GM10266 (cell line): Measurements from ENCODE around the gene ARID4B.
A peak's percentile ranks its signal among the peaks of the same experiment; 100 is the strongest.

Source experiments
- DNase-seq: peaks from one replicate; pipeline ENCODE4 v3.0.0; 2012; ENCODE audit errors: extremely low spot score
- TF ChIP-seq, protein P1 (sequence below): IDR thresholded peaks from 2 replicates; pipeline ENCODE4 v1.5.1; 2012; ENCODE audit warnings: mild to moderate bottlenecking, low read depth; ENCODE audit not compliant: control insufficient read depth, insufficient read depth; ENCODE audit errors: missing control alignments

Gene ARID4B

DNA sequence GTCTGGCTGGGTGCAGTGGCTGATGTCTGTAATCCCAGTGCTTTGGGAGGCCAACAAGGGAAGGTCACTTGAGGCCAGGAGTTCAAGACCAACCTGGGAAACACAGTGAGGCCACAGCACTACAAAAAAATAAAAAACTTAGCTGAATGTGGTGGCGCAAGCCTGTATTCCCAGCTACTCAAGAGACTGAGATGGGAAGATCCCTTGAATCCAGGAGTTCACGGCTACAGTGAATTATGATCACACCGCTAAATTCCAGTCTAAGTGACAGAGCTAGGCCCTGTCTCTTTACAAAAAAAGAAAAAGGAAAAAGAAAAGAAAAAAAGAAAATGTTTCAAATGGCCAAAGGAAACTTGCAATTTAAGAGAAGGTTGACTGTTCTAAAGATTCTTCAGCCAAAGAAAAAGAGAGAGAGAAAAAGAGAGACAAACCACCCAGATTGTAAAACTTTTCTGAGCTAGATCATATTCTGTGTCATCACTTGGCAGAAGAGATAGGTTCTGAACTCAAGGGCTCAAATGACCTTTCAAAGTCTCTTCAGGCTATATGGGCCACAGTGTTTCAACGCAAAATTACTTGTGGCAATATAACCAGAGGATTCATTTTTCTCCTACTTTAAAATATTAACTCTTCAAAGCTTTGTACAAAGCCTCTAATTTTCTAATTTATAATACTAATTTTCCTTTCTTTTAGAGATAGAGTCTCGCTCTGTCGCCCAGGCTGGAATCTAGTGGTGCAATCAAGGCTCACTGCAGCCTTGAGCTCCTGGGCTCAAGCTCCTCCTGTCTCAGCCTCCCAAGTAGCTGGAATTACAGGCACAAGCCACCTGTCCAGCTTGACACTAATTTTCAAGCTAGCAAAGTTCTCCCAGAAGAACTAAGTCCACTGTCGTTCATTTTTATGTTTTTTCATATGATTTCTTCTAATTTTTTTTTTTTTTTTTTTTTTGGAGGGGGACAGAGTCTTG lies 20.5 kb downstream of the ARID4B start:
- no peak for DNase-seq
- TF ChIP-seq, protein P1, sequence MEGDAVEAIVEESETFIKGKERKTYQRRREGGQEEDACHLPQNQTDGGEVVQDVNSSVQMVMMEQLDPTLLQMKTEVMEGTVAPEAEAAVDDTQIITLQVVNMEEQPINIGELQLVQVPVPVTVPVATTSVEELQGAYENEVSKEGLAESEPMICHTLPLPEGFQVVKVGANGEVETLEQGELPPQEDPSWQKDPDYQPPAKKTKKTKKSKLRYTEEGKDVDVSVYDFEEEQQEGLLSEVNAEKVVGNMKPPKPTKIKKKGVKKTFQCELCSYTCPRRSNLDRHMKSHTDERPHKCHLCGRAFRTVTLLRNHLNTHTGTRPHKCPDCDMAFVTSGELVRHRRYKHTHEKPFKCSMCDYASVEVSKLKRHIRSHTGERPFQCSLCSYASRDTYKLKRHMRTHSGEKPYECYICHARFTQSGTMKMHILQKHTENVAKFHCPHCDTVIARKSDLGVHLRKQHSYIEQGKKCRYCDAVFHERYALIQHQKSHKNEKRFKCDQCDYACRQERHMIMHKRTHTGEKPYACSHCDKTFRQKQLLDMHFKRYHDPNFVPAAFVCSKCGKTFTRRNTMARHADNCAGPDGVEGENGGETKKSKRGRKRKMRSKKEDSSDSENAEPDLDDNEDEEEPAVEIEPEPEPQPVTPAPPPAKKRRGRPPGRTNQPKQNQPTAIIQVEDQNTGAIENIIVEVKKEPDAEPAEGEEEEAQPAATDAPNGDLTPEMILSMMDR, result no peak

DNA sequence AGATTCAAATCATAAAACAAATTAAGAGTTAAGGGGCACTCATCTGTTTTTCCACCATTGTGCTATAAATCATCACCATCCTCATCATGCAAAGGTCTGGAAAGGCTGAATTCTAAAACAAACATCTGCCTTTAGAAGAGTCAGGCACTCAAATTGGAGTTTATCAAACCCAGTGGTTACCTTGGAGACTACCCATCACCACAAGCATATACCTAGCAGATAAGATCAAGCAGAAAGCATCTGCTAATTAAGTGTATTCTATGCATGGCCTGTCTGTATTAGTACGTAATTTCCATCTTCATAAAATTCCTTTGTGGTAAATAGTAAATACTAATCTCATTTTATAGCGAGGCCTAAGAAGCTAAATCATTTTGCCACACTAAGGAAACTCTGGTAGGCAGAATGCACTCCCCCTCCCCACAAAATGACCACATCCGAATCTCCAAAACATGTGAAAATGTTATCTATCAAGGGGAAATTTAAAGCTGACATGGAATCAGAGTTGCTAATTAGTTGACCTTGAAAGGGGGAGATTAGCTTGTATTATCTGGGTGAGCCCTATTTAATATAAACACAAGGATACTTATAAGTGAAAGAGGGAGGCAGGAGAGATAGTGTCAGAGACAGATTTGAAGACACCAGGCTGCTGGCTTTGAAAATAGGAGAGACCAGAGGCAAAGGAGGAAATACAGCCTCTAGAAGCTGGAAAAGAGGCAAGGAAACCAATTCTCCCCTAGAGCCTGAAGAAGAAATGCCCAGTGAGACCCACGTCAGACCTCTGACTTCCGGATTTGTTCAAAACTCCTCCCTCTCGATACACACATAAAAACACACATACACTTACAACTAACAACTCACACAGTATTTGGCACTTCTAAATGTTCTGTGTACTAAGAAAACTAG lies 23.2 kb downstream of the ARID4B start:
- TF ChIP-seq, protein P1, result no peak
- no peak for DNase-seq

DNA sequence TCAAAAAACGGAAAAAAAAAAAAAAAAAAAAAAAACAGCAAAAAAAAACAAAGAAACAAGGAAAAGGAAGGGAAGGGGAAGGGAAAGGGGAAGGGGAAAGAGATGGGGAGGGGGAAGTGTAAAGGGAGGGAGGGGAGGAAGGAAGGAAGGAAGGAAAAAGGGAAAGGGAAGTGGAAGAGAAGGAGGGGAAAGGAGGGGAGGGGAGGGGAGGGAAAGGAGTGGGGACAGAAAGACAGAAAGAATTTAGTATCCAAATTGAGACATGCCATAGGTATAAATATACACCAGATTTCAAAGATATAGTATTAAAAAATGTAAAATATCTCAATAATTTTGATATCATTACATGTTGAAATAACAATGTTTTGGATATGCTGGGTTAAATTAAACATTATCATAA lies 25.8 kb downstream of the ARID4B start:
- DNase-seq, result no peak
- TF ChIP-seq, protein P1, result no peak

DNA sequence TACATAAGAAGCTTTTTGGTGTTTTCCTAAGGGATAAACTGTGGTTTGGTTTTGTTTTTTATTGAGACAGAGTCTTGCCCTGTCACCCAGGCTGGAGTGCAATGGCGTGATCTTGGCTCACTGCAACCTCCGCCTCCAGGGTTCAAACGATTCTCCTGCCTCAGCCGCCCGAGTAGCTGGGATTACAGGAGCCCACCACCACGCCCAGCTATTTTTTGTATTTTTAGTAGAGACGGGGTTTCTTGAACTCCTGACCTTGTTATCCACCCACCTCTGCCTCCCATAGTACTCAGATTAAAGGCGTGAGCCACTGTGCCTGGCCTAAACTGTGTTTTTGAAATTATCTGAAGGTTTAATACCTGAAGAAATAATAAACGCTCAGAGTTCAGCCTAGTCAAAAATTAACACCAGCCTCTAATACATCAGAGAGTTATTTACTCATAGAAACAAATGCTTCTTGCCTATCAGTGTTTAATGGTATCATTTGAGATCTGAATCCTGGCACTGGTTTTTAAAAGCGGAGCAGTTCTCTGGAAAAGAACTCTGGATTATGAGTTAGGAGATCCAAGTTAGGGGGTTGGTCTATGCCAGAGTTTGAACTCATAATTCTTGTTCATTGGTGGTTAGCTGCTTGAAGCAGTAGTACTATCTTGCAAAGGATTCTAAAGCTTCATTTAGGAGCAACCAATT lies 28.7 kb downstream of the ARID4B start:
- TF ChIP-seq, protein P1, result no peak
- DNase-seq, result no peak

DNA sequence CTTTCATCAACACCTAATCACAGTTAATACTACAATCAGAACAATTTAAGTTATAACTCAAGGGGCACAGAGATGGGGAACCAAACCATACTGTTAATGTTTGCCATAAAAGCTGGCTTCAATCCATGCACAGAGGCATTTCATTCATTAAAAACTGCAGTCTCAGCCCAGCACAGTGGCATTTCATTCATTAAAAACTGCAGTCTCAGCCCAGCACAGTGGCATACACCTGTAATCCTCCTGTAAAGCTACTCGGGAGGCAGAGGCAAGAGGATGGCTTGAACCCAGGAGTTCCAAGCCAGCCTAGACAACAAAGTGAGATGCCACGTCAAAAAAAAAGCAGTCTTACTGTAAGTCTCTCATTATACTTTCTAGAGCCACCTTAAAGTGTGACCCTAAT lies 29.2 kb downstream of the ARID4B start:
- no peak for DNase-seq
- TF ChIP-seq, protein P1, result no peak

DNA sequence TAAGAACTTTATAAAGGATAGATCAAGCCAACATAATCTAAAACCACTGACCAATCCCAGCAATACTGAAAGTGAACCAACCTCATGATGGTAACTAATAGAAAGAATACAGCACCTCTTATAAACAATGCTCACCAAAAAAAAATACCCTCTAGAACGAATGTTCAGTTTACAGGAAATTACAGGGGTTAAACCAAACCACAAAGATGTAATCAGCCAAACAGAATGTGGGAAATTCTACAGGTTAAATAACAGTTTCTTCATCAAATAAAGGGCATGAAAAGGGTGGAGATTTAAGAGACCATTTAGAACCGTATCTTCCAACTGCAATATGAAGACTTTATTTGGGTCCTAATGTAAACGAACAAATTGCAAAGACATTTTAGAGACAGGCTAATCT lies 30.4 kb downstream of the ARID4B start:
- TF ChIP-seq, protein P1, result no peak
- peak; percentile 22 for DNase-seq

DNA sequence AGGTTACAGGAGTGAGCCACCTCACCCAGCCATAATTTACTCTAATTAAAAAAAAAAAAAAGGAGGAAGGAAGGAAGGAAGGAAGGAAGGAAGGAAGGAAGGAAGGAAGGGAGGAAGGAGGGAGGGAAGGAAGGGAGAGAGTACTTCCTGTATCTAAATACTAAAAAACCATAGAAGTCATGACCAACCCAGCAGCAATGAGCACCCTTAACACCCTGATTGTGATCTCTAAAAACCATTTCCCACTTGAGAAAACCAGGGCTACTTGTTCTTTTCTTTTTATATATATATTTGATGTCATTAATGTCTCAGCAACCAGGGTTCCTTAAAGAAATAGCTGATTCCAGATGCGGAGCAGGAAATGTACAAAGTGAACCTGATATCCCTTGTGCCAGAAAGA lies 31.2 kb downstream of the ARID4B start:
- TF ChIP-seq, protein P1, result no peak
- DNase-seq, result no peak
